Rectal smooth muscle tissue (tissue), 1 donor: ENCODE measurements around the gene C11orf68.

Experiments used
- H3K27ac ChIP-seq: one replicate; pipeline ENCODE4 v1.7.0; 2013; ENCODE audit warnings: low read depth, low read length, inconsistent platforms
- H3K27me3 ChIP-seq: one replicate; pipeline ENCODE4 v1.7.0; 2013; ENCODE audit warnings: low read length; ENCODE audit not compliant: control insufficient read depth, insufficient read depth
- H3K36me3 ChIP-seq: one replicate; pipeline ENCODE4 v1.7.0; 2013; ENCODE audit warnings: low read length; ENCODE audit not compliant: control insufficient read depth, insufficient read depth
- H3K4me1 ChIP-seq: one replicate; pipeline ENCODE4 v1.7.0; 2013; ENCODE audit warnings: low read length; ENCODE audit not compliant: control insufficient read depth, insufficient read depth
- H3K4me3 ChIP-seq: one replicate; pipeline ENCODE4 v1.7.0; 2013; ENCODE audit warnings: low read length
- H3K9ac ChIP-seq: one replicate; pipeline ENCODE4 v1.7.0; 2013; ENCODE audit warnings: low read length

The C11orf68 gene

DNA sequence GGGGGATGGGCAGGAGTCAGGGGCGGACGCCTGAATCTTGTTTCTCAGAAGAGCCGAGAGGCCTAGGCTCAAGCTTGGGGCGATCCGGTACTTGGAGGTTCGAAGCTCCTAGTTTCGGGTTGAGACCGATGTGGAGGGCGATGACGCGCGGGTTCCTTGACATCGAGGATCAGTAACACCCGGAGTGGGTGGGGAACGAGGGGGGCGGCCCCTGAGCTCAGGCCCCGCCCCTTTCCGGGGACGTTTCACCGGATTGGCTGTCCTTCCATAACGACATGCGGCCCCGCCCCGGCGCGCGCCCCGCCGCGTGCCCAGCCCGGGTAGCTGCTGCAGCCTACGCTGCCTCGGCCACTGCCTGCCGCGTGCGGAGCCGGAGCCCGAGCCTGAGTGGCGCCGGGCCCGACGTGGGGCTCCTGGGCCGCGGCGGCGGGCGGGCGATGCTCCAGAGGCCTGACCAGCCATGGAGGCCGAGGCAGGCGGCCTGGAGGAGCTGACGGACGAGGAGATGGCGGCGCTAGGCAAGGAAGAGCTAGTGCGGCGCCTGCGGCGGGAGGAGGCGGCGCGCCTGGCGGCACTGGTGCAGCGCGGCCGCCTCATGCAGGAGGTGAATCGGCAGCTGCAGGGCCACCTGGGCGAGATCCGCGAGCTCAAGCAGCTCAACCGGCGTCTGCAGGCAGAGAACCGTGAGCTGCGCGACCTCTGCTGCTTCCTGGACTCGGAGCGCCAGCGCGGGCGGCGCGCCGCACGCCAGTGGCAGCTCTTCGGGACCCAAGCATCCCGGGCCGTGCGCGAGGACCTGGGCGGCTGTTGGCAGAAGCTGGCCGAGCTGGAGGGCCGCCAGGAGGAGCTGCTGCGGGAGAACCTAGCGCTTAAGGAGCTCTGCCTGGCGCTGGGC lies 28.3 kb downstream of the C11orf68 start, which contains the start of gene CCDC85B:
Gene CCDC85B, plus strand, starts transcription at position 350 of the 895 bp plus-strand sequence. Its CDS starts 111 bp downstream, at position 461.
- Histone ChIP-seq H3K27me3 (no peaks in the 10 kb centered on the region), H3K36me3 (peaks cover 5% of the 10 kb centered on the region), H3K9ac (peak within 1 kb of the TSS; percentile 57), H3K4me1 (peaks cover 37% of the 10 kb centered on the region), H3K4me3 (peak within 1 kb of the TSS; percentile 81), H3K27ac (peak within 1 kb of the TSS; percentile 95)

DNA sequence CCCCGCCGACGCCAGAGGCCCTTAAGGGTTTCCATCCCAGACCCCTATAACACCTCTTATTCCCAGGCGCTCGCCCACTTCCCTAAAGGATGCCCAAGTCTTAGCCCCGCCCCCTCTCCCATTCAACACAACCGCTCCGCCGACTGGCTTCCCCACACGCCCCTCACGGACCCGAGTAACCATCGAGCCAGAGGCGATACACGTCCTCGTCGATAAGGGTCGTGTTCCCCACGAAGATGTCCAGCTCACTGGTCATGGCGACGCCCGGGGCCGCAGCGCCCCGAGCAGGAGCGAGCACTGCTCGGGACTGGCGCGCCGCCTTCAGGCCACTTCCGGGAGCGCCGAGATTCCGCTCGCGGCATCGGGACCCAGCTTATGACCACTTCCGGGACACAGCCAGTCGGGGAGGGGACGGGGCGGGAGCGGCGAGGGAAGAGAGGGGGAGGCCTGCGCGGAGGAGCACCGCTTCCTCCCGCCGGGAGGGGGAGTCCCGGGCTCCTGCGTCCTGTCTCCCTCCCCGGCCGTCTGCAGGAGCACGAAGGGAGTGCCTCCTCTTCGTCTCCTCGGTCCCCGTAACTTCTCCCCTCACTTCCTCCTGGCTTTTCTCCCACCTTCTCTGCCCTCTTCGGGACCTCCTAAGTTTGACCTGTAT lies 30.6 kb downstream of the C11orf68 start, which contains the start of gene FIBP:
Gene FIBP, minus strand, starts transcription at position 309 of the 652 bp plus-strand sequence. Its CDS starts 53 bp downstream, at position 256.
- Histone ChIP-seq H3K4me1 (peaks cover 31% of the 10 kb centered on the region), H3K36me3 (peaks cover 15% of the 10 kb centered on the region), H3K4me3 (peak within 1 kb of the TSS; percentile 94), H3K27me3 (no peaks in the 10 kb centered on the region), H3K27ac (peak within 1 kb of the TSS; percentile 94), H3K9ac (peak within 1 kb of the TSS; percentile 82)

DNA sequence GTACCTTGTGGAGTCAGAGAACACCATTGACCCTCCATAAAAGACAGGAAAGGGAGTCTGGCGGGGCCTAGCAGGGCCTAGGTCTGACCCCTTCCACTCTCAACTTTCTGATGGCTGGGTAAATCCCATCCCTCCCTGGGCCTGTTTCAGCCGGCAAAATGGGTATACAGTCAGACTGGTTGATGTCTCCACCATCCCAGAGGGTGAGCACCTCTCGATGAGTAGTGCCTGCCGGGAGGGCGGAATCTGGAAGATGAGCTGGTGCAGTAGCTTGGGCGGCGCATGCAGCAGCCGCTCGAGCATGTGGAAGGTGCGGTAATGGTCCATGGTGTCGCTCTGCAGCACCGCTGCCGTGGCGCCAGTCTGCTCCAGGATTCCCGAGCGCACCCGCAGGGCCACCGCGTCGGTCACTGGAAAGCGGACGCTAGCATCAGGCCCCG lies 31.1 kb downstream of the C11orf68 start:
- Histone ChIP-seq H3K36me3 (peaks cover 18% of the 10 kb centered on the region), H3K9ac (peak overlapping the region; percentile 70), H3K4me1 (peaks cover 28% of the 10 kb centered on the region), H3K27ac (peak overlapping the region; percentile 94), H3K27me3 (no peaks in the 10 kb centered on the region), H3K4me3 (peak overlapping the region; percentile 94)

DNA sequence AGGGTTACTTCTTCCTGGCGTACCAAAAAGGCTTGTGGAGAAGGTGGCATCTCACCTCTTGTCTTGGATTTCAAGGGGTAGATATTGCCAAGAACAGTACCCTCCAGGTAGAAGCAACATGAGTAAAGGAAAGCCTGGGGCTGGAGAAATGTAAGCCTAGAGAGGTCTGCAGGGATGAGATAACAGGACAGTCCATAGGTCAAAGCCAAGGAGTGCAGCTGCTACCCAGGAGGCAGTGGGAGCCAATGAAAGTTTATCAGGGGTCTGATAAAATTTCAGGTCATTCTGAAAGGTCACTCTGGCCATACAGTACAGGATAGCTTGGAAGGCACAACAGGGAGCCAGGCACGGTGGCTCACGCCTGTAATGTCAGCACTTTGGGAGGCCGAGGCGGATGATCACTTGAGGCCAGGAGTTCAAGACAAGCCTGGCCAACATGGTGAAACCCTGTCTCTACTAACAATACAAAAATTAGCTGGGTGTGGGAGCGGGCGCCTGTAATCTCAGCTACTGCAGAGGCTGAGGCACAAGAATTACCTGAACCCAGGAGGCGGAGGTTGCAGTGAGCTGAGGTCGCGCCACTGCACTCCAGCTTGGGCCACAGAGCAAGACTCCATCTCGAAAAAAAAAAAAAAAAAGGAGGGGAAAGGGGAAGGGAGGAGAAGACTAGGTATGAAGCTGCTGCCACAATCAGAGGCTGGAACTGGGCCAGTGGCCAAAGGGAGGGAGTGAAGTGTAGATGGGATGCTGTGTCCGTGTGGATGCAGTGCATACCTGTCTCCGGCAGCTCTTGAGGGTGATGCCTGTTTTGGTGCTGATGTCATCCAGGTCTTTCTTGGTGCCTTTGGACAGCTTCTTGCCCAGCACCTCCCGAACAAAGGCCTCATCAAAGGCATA lies 31.8 kb downstream of the C11orf68 start:
- Histone ChIP-seq H3K27ac (peak overlapping the region; percentile 94), H3K36me3 (peaks cover 21% of the 10 kb centered on the region), H3K4me1 (peaks cover 21% of the 10 kb centered on the region), H3K27me3 (no peaks in the 10 kb centered on the region), H3K9ac (peak overlapping the region; percentile 70), H3K4me3 (peak overlapping the region; percentile 94)

DNA sequence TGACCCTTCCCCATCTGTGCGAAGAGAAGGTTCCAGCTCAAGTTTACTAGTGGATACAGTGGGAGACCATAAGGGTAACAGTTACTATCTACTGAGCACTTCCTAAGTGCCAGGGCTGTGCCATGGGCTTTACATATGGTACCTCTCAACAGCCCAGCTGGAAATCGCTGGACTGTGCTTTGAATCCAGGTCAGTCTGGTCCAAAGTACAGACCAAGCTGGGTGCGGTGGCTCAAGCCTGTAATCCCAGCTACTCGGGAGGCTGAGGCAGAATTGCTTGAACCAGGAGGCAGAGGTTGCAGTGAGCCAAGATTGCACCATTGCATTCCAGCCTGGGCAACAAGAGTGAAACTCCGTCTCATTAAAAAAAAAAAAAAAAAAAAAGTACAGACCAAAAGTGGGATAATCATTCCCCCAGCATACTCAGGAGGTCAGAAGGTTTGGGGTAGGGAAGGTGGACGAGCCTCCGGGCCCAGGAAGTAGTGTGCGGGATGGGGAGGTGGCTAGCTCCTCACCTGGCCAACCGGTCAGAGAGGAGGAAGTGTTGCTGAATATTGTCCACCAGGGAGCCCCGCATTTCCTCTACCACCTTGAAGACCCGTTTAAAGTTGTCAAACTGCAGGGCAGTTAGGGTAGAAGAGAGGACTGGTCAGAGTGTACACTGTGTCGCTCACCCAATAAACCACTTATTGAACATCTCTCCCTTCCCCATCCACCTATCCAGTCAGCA lies 32.9 kb downstream of the C11orf68 start:
- Histone ChIP-seq H3K27ac (no peak overlapping the region), H3K36me3 (peaks cover 21% of the 10 kb centered on the region), H3K9ac (no peak overlapping the region)

DNA sequence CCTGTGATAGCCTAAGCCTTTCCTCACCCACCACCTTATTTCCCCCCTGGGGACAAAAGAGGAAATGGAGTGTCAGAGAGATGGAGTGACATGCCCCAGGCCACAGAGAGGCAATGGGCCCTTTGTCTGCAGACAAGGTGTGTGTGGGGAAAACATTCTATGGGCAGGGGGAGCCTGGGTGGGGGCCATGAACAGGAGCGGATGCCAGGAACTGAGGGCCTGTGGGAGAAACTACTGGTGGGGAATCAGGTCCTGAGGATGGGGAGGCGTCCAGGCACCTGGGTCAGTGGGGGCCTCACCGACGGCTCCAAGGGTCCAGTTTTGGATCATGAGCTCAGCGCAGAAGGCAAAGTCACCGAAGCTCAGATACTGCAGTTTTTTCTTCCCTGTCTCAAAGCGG lies 33.6 kb downstream of the C11orf68 start:
- H3K4me1 ChIP-seq: peaks cover 16% of the 10 kb centered on the region
- no peak overlapping the region for H3K9ac ChIP-seq
- H3K27ac ChIP-seq: no peak overlapping the region
- no peaks in the 10 kb centered on the region for H3K27me3 ChIP-seq
- H3K36me3 ChIP-seq: peaks cover 21% of the 10 kb centered on the region
- no peak overlapping the region for H3K4me3 ChIP-seq

More for the DNA sequence above, 32.9 kb downstream of the C11orf68 start:
- Histone ChIP-seq H3K4me1 (peaks cover 17% of the 10 kb centered on the region), H3K4me3 (no peak overlapping the region), H3K27me3 (no peaks in the 10 kb centered on the region)

DNA sequence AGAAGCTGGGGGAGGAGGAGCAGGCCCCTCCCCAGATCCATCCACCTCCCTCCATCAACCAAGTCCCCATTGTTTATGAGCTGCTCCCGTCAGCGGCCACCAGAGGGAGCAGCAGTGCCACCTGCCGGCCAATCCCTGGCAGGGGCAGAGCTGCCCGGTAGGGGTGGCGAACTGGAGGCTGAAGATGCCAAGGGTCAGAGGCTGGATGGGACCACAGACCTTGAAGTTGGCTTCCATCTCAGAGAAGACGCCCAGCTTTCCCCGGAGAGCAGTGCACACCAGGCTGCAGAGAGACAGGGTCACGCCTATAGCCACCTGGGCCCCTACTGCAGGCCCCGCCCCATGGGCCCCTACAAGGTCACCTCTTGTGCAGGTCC lies 34.2 kb downstream of the C11orf68 start:
- Histone ChIP-seq H3K4me1 (peaks cover 11% of the 10 kb centered on the region), H3K27me3 (no peaks in the 10 kb centered on the region), H3K27ac (no peak overlapping the region), H3K4me3 (no peak overlapping the region), H3K36me3 (peaks cover 21% of the 10 kb centered on the region), H3K9ac (no peak overlapping the region)

DNA sequence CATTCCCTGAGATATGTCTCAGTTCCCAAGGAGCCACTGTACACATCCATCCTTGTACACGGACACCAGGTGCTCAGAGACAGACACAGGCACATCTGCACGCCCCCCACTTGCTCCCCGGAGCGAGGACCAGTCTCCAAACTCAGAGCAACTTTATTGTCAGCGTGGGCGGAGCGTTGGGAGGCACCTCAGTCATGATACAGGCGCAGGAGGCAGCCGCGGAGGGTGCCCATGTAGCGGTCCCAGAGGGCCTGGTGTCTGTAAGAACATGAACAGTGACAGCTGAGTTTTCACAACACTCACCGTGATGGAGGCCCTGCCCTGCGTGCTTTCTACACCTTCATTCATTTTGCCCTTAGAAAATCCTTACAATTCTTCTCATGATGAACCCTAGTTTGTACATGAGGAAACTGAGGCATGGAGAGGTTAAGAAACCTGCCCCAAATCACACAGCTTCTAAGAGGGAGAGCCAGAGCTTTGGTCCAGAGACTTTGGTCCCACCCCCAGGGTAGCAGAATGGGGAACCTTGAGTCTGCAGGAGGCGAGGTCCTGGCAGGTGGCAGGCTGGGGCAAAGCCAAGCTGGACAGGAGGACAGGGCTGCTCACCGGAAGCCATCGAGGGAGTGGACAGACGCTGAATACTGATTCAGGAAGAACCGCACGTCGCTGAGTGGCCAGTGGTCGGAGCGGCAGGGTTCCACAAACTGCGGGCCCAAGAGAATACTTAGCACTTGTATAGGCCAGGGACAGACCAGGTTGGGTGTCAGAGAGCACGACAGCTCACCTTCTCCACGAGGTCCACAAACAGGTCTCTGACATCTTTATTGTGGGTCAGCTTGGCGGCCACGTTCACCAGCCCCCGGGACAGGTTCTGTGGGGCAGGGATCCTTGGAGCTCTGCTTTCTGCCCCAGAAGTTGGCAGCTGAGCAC lies 34.8 kb downstream of the C11orf68 start:
- H3K4me1 ChIP-seq: peaks cover 6% of the 10 kb centered on the region
- H3K9ac ChIP-seq: no peak overlapping the region
- H3K4me3 ChIP-seq: no peak overlapping the region
- no peaks in the 10 kb centered on the region for H3K27me3 ChIP-seq
- peaks cover 21% of the 10 kb centered on the region for H3K36me3 ChIP-seq
- no peak overlapping the region for H3K27ac ChIP-seq

DNA sequence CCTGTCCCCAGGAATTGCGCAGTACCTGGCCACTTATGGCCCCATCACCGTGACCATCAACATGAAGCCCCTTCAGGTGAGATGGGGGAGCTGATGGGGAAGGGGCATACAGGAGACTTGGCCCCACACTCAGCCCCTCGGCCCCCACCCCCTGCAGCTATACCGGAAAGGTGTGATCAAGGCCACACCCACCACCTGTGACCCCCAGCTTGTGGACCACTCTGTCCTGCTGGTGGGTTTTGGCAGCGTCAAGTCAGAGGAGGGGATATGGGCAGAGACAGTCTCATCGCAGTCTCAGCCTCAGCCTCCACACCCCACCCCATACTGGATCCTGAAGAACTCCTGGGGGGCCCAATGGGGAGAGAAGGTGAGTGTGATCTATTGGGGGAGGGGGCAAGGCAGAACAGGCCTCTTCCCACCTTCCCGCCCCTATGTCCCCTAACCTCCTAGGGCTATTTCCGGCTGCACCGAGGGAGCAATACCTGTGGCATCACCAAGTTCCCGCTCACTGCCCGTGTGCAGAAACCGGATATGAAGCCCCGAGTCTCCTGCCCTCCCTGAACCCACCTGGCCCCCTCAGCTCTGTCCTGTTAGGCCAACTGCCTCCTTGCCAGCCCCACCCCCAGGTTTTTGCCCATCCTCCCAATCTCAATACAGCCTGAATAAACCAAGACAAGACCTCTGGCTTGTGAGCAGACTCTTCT lies 35.7 kb downstream of the C11orf68 start:
- peaks cover 6% of the 10 kb centered on the region for H3K4me1 ChIP-seq
- no peak overlapping the region for H3K27ac ChIP-seq
- peaks cover 21% of the 10 kb centered on the region for H3K36me3 ChIP-seq
- no peak overlapping the region for H3K4me3 ChIP-seq
- H3K9ac ChIP-seq: no peak overlapping the region
- no peaks in the 10 kb centered on the region for H3K27me3 ChIP-seq
